Measurements from ENCODE around the gene DNMBP.

DNA sequence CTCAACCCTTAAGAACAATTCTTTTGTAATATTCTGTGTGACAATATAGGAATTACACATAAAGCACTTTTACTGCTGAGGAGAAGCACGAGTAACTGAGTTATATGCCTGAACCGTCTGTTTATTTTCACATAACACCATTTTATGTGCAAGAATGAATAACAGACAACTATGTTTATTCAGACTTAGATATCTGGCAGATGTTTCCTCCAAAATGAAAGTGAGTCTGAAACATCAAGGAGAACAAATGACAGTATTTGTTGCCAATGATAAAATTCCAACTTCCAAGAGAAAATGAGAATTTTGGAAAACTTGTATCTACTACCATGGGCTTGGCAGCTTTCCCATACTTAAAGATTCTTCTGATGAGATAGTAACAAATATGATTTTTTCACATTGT is 51.4 kb downstream of the DNMBP start:
- TF ChIP-seq, protein P1, sequence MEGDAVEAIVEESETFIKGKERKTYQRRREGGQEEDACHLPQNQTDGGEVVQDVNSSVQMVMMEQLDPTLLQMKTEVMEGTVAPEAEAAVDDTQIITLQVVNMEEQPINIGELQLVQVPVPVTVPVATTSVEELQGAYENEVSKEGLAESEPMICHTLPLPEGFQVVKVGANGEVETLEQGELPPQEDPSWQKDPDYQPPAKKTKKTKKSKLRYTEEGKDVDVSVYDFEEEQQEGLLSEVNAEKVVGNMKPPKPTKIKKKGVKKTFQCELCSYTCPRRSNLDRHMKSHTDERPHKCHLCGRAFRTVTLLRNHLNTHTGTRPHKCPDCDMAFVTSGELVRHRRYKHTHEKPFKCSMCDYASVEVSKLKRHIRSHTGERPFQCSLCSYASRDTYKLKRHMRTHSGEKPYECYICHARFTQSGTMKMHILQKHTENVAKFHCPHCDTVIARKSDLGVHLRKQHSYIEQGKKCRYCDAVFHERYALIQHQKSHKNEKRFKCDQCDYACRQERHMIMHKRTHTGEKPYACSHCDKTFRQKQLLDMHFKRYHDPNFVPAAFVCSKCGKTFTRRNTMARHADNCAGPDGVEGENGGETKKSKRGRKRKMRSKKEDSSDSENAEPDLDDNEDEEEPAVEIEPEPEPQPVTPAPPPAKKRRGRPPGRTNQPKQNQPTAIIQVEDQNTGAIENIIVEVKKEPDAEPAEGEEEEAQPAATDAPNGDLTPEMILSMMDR (IDR thresholded peaks at IDR 0.05) = no peak
- TF ChIP-seq EZH2 (IDR thresholded peaks at IDR 0.05) (no peak), EZH2phosphoT487 (IDR thresholded peaks at IDR 0.05) (no peak)

Measured in neural progenitor cell (in vitro differentiated cells).